Keratinocyte (primary cell): ENCODE data around the gene CFH. TPM values are rescaled to one million over a fixed set of nuclear protein-coding genes. Genes with fewer than 3 reads are reported as not detected.

Source experiments
- DNase-seq: peaks from one replicate; pipeline ENCODE4 v3.0.0-alpha.2; 2011; ENCODE audit warnings: low read depth, missing footprints, low spot score
- FAIRE-seq: peaks from 2 replicates; lab custom pipeline; 2011; peaks lifted over from hg19 to GRCh38; lab: Jason Lieb, UNC
- H2AFZ ChIP-seq: 2 replicates; pipeline ENCODE4 v1.6.0; 2012; ENCODE audit warnings: low read length, control low read depth, inconsistent platforms; ENCODE audit not compliant: control insufficient read depth
- H3K27ac ChIP-seq: 2 replicates; pipeline ENCODE4 v1.5.1; 2011; ENCODE audit warnings: low read length; ENCODE audit not compliant: control insufficient read depth, insufficient read depth
- H3K27me3 ChIP-seq: 3 replicates; pipeline ENCODE4 v1.6.0; 2011; ENCODE audit warnings: low read length; ENCODE audit not compliant: control insufficient read depth, insufficient read depth; ENCODE audit errors: extremely low read depth
- H3K36me3 ChIP-seq, 2 experiments: 2 replicates in 1 of 2; 3 replicates in 1 of 2; pipeline ENCODE4 v1.5.1; 2011; ENCODE audit warnings: low read length in 2 of 2, mild to moderate bottlenecking in 1 of 2; ENCODE audit not compliant: control insufficient read depth in 2 of 2, insufficient read depth in 2 of 2; ENCODE audit errors: extremely low read depth in 1 of 2
- H3K4me1 ChIP-seq: 3 replicates; pipeline ENCODE4 v1.5.1; 2011; ENCODE audit warnings: low read length; ENCODE audit not compliant: control insufficient read depth, insufficient read depth; ENCODE audit errors: extremely low read depth
- H3K4me2 ChIP-seq: 3 replicates; pipeline ENCODE4 v1.6.0; 2011; ENCODE audit warnings: low read depth, low read length; ENCODE audit not compliant: control insufficient read depth, insufficient read depth; ENCODE audit errors: extremely low read depth
- H3K4me3 ChIP-seq, 3 experiments: fragments of 200-600 bp in 1 of 3; sonication (generic) in 1 of 3; 2 replicates in 2 of 3; 3 replicates in 1 of 3; pipeline ENCODE4 v1.5.1; 2011 to 2016; ENCODE audit warnings: low read length in 3 of 3, mild to moderate bottlenecking in 3 of 3, control low read depth in 2 of 3, inconsistent platforms in 1 of 3, low read depth in 1 of 3, mixed read lengths in 1 of 3, mixed run types in 1 of 3, moderate library complexity in 1 of 3; ENCODE audit not compliant: control insufficient read depth in 2 of 3, insufficient read depth in 2 of 3; ENCODE audit errors: extremely low read depth in 1 of 3
- H3K79me2 ChIP-seq: 2 replicates; pipeline ENCODE4 v1.6.0; 2012; ENCODE audit warnings: low read length; ENCODE audit not compliant: control insufficient read depth, insufficient read depth
- H3K9ac ChIP-seq: 3 replicates; pipeline ENCODE4 v1.6.0; 2011; ENCODE audit warnings: low read length; ENCODE audit not compliant: control insufficient read depth, insufficient read depth; ENCODE audit errors: extremely low read depth
- H3K9me1 ChIP-seq: 3 replicates; pipeline ENCODE4 v1.6.0; 2011; ENCODE audit warnings: low read length; ENCODE audit not compliant: control insufficient read depth, insufficient read depth; ENCODE audit errors: extremely low read depth
- H3K9me3 ChIP-seq: 2 replicates; pipeline ENCODE4 v1.5.1; 2012; ENCODE audit warnings: low read depth, low read length; ENCODE audit not compliant: control insufficient read depth
- H4K20me1 ChIP-seq: 3 replicates; pipeline ENCODE4 v1.6.0; 2011; ENCODE audit warnings: low read length; ENCODE audit not compliant: control insufficient read depth, insufficient read depth; ENCODE audit errors: extremely low read depth
- CTCF ChIP-seq, 3 experiments: IDR thresholded peaks in 1 of 3; conservative IDR thresholded peaks in 1 of 3; optimal IDR thresholded peaks in 1 of 3; 2 replicates in 2 of 3; 3 replicates in 1 of 3; pipeline versions ENCODE3 to v1.5.1; 2011; ENCODE audit warnings: low read length in 3 of 3, mild to moderate bottlenecking in 3 of 3, moderate library complexity in 2 of 3, control low read depth in 1 of 3, inconsistent platforms in 1 of 3; ENCODE audit not compliant: insufficient read depth in 2 of 3; ENCODE audit errors: extremely low read depth in 1 of 3
- EZH2 ChIP-seq: IDR thresholded peaks from one replicate; pipeline ENCODE4 v1.6.1; 2012; ENCODE audit warnings: inconsistent platforms, mild to moderate bottlenecking, low read length, moderate library complexity
- dilution Hi-C: fragments of 300-500 bp; cut with MboI; formaldehyde crosslinking; loops from one replicate; pipeline ENCODE4 v1.7.0; 2020; ENCODE audit warnings: low sequenced_read_pairs; ENCODE audit not compliant: extremely low pct_ligation_motif_present
- polyA plus RNA-seq, 5 experiments: library from polyadenylated mRNA; depleted of rRNA in 3 of 5; stranded (reverse) in 3 of 5; stranded (forward) in 1 of 5; unstranded in 1 of 5; fragments of >200 nt; gene quantifications; 1 replicate in 1 of 5; 2 replicates in 3 of 5; 3 replicates in 1 of 5; pipeline versions ENCODE4 v1.2.1 to v1.2.3, GENCODE V29; 2011 to 2012; ENCODE audit warnings: missing spikeins in 2 of 5, low read depth in 1 of 5, low replicate concordance in 1 of 5

Gene CFH
- polyA plus RNA-seq, 1 donor (not counting 4 experiments of a cell fraction or from before 2014, with no cell fraction given), result 3.7 TPM

GRCh38 chr1:196685506-196685905, 33.7 kb downstream of the CFH start:
- Histone ChIP-seq H3K9me1 (no peaks in the 10 kb centered on the region), H3K79me2 (no peaks in the 10 kb centered on the region), H3K36me3 (no peaks in the 10 kb centered on the region), H3K4me2 (no peak overlapping the region), H3K27me3 (no peaks in the 10 kb centered on the region), H3K4me1 (no peaks in the 10 kb centered on the region), H3K27ac (no peak overlapping the region), H2AFZ (no peak overlapping the region), H4K20me1 (no peaks in the 10 kb centered on the region), H3K4me3 (no peak overlapping the region), H3K9ac (no peak overlapping the region), H3K9me3 (no peaks in the 10 kb centered on the region)
- FAIRE-seq (no peak), DNase-seq (no peak)
- no peak for TF ChIP-seq CTCF (optimal IDR thresholded peaks at IDR 0.05 in 1 of 3, IDR thresholded peaks at IDR 0.05 in 1 of 3, conservative IDR thresholded peaks at IDR 0.05 in 1 of 3; ENCODE audit: extremely low read depth in 1 of 3, insufficient read depth in 2 of 3, low read length in 3 of 3)
- TF ChIP-seq EZH2, result no peak
- dilution Hi-C loops, result no loop called here

- TF ChIP-seq EZH2 (no peak), CTCF (optimal IDR thresholded peaks at IDR 0.05 in 1 of 3, IDR thresholded peaks at IDR 0.05 in 1 of 3, conservative IDR thresholded peaks at IDR 0.05 in 1 of 3; ENCODE audit: extremely low read depth in 1 of 3, insufficient read depth in 2 of 3, low read length in 3 of 3) (no peak)
- Histone ChIP-seq H3K9ac (no peak overlapping the region), H3K9me1 (no peaks in the 10 kb centered on the region), H3K4me1 (no peaks in the 10 kb centered on the region), H3K9me3 (no peaks in the 10 kb centered on the region), H4K20me1 (no peaks in the 10 kb centered on the region), H3K79me2 (no peaks in the 10 kb centered on the region), H3K4me2 (no peak overlapping the region), H3K4me3 (no peak overlapping the region), H3K36me3 (no peaks in the 10 kb centered on the region), H3K27me3 (no peaks in the 10 kb centered on the region), H3K27ac (no peak overlapping the region), H2AFZ (no peak overlapping the region)
- dilution Hi-C loops, result no loop called here
- FAIRE-seq (no peak), DNase-seq (no peak)
These were observed 37.2 kb downstream of the CFH start for GRCh38 chr1:196689001-196689400.
